VCaP (cell line): ENCODE measurements around the gene RBSN.

Experiments
- H3K27ac ChIP-seq: fragments of 450-650 bp; 2 replicates; pipeline ENCODE4 v1.5.1; 2017
- TF ChIP-seq, protein P1 (sequence below): fragments of 450-650 bp; conservative IDR thresholded peaks from 2 replicates; pipeline ENCODE4 v1.5.1; 2017; ENCODE audit warnings: mild to moderate bottlenecking, moderate library complexity

RBSN gene

DNA sequence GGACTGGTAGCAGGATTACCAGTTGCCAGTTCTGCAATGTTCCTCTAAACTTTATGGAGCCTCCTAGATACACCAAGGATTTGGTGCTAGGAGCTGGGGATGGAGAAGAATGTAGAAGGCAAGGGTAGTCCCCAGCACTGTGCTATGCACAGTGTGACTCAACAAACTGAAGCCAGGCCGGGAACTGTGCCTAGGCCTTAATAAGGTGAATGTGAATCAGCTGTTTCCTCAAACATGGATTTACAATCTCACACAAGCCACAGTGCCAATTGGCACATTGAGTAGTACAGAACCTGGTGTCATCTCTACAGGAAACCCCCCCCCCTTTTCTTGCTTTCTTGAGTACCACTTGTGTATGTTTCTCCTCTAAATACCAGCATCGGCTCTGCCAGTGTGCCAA is 66.3 kb downstream of the RBSN start:
- no peak overlapping the region for H3K27ac ChIP-seq
- TF ChIP-seq, protein P1, sequence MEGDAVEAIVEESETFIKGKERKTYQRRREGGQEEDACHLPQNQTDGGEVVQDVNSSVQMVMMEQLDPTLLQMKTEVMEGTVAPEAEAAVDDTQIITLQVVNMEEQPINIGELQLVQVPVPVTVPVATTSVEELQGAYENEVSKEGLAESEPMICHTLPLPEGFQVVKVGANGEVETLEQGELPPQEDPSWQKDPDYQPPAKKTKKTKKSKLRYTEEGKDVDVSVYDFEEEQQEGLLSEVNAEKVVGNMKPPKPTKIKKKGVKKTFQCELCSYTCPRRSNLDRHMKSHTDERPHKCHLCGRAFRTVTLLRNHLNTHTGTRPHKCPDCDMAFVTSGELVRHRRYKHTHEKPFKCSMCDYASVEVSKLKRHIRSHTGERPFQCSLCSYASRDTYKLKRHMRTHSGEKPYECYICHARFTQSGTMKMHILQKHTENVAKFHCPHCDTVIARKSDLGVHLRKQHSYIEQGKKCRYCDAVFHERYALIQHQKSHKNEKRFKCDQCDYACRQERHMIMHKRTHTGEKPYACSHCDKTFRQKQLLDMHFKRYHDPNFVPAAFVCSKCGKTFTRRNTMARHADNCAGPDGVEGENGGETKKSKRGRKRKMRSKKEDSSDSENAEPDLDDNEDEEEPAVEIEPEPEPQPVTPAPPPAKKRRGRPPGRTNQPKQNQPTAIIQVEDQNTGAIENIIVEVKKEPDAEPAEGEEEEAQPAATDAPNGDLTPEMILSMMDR, result no peak

DNA sequence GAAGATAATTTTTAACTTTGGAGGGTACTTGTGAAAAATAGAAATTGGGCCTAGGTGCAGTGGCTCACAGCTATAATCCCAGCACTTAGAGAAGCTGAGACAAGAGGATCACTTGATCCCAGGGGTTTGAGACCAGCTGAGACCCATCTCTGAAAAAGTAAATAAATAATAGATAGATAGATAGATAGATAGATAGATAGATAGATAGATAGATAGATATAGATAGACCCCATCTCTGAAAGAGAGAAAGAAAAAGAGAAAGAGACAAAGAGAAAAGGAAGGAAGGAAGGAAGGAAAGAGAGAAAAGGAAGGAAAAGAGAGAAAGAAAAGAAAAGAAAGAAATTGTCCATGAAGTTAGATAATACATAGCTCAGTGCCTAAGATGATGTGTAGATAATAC is 69.3 kb downstream of the RBSN start:
- H3K27ac ChIP-seq, result no peak overlapping the region
- TF ChIP-seq, protein P1, result no peak

DNA sequence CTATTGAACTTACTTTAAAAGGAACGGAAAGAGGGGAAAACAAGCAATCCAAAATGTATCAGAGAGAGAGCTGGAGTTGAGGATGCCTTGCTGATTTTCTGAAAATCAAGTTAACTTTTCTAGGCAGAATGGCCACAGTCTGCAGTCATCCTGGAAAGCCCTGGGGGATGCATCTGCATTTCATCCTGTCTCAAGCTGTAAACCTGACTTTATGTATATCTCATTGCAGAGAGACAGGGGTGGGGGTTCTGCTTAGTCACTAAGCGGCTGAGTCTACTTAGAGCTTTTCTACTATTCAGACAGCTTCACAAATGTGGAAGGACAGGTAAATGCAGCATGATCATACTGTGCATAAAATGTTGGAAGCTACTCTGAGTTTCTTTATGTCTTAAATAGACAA is 75.2 kb downstream of the RBSN start:
- no peak overlapping the region for H3K27ac ChIP-seq
- TF ChIP-seq, protein P1, result no peak

DNA sequence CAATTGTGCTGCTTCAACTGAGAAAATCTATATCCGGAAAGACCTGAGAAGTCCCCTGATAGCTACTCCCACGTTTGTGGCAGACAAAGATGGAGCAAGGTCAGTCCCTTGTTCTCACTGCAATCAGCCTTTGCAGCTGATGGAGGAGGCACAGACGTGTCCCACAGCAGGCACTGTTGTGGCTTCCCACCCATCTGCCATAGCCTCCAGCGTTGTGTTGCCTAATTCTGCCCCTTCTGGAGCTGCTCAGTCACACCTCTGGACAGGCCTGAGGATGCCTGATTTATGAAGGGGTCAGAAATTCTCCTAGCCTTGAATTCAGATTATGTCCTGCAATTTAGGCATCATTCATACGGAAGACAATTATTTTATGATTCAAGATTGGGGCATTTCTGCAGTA is 75.7 kb downstream of the RBSN start:
- no peak overlapping the region for H3K27ac ChIP-seq
- TF ChIP-seq, protein P1, result no peak
